DND-41 (cell line): ENCODE data around the gene RBSN.

ENCODE experiments used
- ATAC-seq: fragments of 200-7000 bp; cut with Tn5 transposase; 3 replicates; pipeline ENCODE4 v1.9.1; 2021; ENCODE audit warnings: low read depth; ENCODE audit not compliant: insufficient read depth
- DNase-seq: peaks from one replicate; pipeline ENCODE4 v3.0.0-alpha.2; 2020
- H2AFZ ChIP-seq: 2 replicates; pipeline ENCODE4 v1.6.0; 2012; ENCODE audit warnings: low read depth, low read length
- H3K27ac ChIP-seq: 2 replicates; pipeline ENCODE4 v1.5.1; 2012; ENCODE audit warnings: low read length, inconsistent platforms
- H3K27me3 ChIP-seq: fragments of 200-600 bp; sonication (generic); 2 replicates; pipeline ENCODE4 v1.6.0; 2012; ENCODE audit warnings: low read length, mild to moderate bottlenecking, inconsistent platforms; ENCODE audit not compliant: insufficient read depth, poor library complexity
- H3K36me3 ChIP-seq: 2 replicates; pipeline ENCODE4 v1.5.1; 2012; ENCODE audit warnings: low read length, inconsistent platforms; ENCODE audit not compliant: insufficient read depth
- H3K4me1 ChIP-seq: 2 replicates; pipeline ENCODE4 v1.5.1; 2012; ENCODE audit warnings: mild to moderate bottlenecking, low read length; ENCODE audit not compliant: insufficient read depth
- H3K4me2 ChIP-seq: 2 replicates; pipeline ENCODE4 v1.6.0; 2012; ENCODE audit warnings: mild to moderate bottlenecking, moderate library complexity, low read length, inconsistent platforms; ENCODE audit not compliant: insufficient read depth
- H3K4me3 ChIP-seq, 2 experiments: fragments of 200-600 bp in 1 of 2; shearing (Covaris generic) in 1 of 2; 2 replicates each; pipeline ENCODE4 v1.5.1; 2012 to 2016; ENCODE audit warnings: inconsistent platforms in 2 of 2, low read length in 2 of 2, mild to moderate bottlenecking in 2 of 2, low read depth in 1 of 2, moderate library complexity in 1 of 2
- H3K79me2 ChIP-seq: 2 replicates; pipeline ENCODE4 v1.6.0; 2012; ENCODE audit warnings: low read length, inconsistent platforms; ENCODE audit not compliant: insufficient read depth
- H3K9ac ChIP-seq: 2 replicates; pipeline ENCODE4 v1.6.0; 2012; ENCODE audit warnings: low read depth, mild to moderate bottlenecking, inconsistent platforms, low read length, moderate library complexity
- H3K9me3 ChIP-seq: 2 replicates; pipeline ENCODE4 v1.5.1; 2012; ENCODE audit warnings: low read length, moderate library complexity, mild to moderate bottlenecking, inconsistent platforms; ENCODE audit not compliant: insufficient read depth, severe bottlenecking
- H4K20me1 ChIP-seq: 2 replicates; pipeline ENCODE4 v1.6.0; 2012; ENCODE audit warnings: low read length; ENCODE audit not compliant: insufficient read depth
- CTCF ChIP-seq: IDR thresholded peaks from 2 replicates; pipeline ENCODE4 v1.5.1; 2012; ENCODE audit warnings: borderline replicate concordance, low read length, moderate library complexity, mild to moderate bottlenecking; ENCODE audit not compliant: poor library complexity, severe bottlenecking; ENCODE audit errors: extremely low read depth
- EZH2 ChIP-seq: IDR thresholded peaks from 3 replicates; pipeline ENCODE4 v1.6.1; 2012; ENCODE audit warnings: borderline replicate concordance, low read depth, mild to moderate bottlenecking, moderate library complexity, low read length, inconsistent platforms; ENCODE audit not compliant: severe bottlenecking

Gene RBSN

GRCh38 chr3:15051531-15051930 lies 47.4 kb downstream of the RBSN start:
- ATAC-seq (peak; percentile 93), DNase-seq (peak; percentile 58)

GRCh38 chr3:15050405-15051092 lies 48.4 kb downstream of the RBSN start:
- H3K36me3 ChIP-seq, result peaks cover 88% of the 10 kb centered on the region
- no peaks in the 10 kb centered on the region for H3K27me3 ChIP-seq
- no peak overlapping the region for H2AFZ ChIP-seq
- H3K79me2 ChIP-seq, result peaks cover 69% of the 10 kb centered on the region
- H3K9ac ChIP-seq, result no peak overlapping the region
- DNase-seq (no peak), ATAC-seq (no peak)
- TF ChIP-seq CTCF (no peak), EZH2 (no peak)
- H3K4me1 ChIP-seq, result no peaks in the 10 kb centered on the region
- H3K4me2 ChIP-seq, result no peak overlapping the region
- no peak overlapping the region for H3K4me3 ChIP-seq
- peaks cover 40% of the 10 kb centered on the region; the same call in 1 of the 2 replicates for H4K20me1 ChIP-seq
- no peak overlapping the region for H3K27ac ChIP-seq
- no peaks in the 10 kb centered on the region for H3K9me3 ChIP-seq

More at GRCh38 chr3:15051531-15051930, 47.4 kb downstream of the RBSN start:
- Histone ChIP-seq H3K4me1 (no peaks in the 10 kb centered on the region; the same call in 1 of the 2 replicates), H3K27ac (no peak overlapping the region), H2AFZ (no peak overlapping the region), H3K4me3 (no peak overlapping the region), H3K79me2 (peaks cover 77% of the 10 kb centered on the region), H3K27me3 (no peaks in the 10 kb centered on the region), H3K4me2 (no peak overlapping the region), H3K36me3 (peaks cover 82% of the 10 kb centered on the region), H3K9me3 (no peaks in the 10 kb centered on the region), H3K9ac (no peak overlapping the region), H4K20me1 (peaks cover 40% of the 10 kb centered on the region; the same call in 1 of the 2 replicates)
- TF ChIP-seq EZH2 (no peak), CTCF (peak; percentile 81)

GRCh38 chr3:15049584-15049983 lies 49.4 kb downstream of the RBSN start:
- no peak for ATAC-seq
- no peaks in the 10 kb centered on the region for H3K4me1 ChIP-seq

More at GRCh38 chr3:15049584-15049983, 49.4 kb downstream of the RBSN start:
- H3K4me2 ChIP-seq, result no peak overlapping the region
- H3K4me3 ChIP-seq, result no peak overlapping the region
- H3K9ac ChIP-seq, result no peak overlapping the region
- H4K20me1 ChIP-seq, result peaks cover 33% of the 10 kb centered on the region; the same call in 1 of the 2 replicates
- H3K79me2 ChIP-seq, result peaks cover 60% of the 10 kb centered on the region
- DNase-seq, result no peak
- H3K36me3 ChIP-seq, result peaks cover 89% of the 10 kb centered on the region
- H3K9me3 ChIP-seq, result no peaks in the 10 kb centered on the region
- no peak overlapping the region for H2AFZ ChIP-seq
- H3K27ac ChIP-seq, result no peak overlapping the region
- no peaks in the 10 kb centered on the region for H3K27me3 ChIP-seq
- TF ChIP-seq EZH2 (no peak), CTCF (no peak)
